HepG2 (cell line): ENCODE measurements around the gene PELO. TPM values are rescaled to one million over a fixed set of nuclear protein-coding genes. Genes with fewer than 3 reads are reported as not detected.

Experiments
- ATM ChIP-seq: fragments of 450-650 bp; IDR thresholded peaks from 2 replicates; pipeline ENCODE4 v1.7.1; 2017; ENCODE audit warnings: mild to moderate bottlenecking, borderline replicate concordance
- CENPX ChIP-seq: sonication (generic); formaldehyde crosslinking; IDR thresholded peaks from 2 replicates; pipeline ENCODE4 v1.9.0; 2021; ENCODE audit warnings: mild to moderate bottlenecking, missing genetic modification reagents, moderate library complexity
- CHCHD3 ChIP-seq: sonication (generic); formaldehyde crosslinking; IDR thresholded peaks from 2 replicates; pipeline ENCODE4 v1.8.0; 2022; ENCODE audit warnings: mild to moderate bottlenecking, missing genetic modification reagents, moderate library complexity
- ERF ChIP-seq: IDR thresholded peaks from 2 replicates; pipeline ENCODE4 v1.6.1; 2018; ENCODE audit warnings: missing biosample characterization, missing genetic modification reagents
- GABPA ChIP-seq, 2 experiments: IDR thresholded peaks; 2 replicates each; pipeline ENCODE4 v1.6.1; 2011 to 2016; ENCODE audit warnings: low read depth in 2 of 2, low read length in 1 of 2, missing biosample characterization in 1 of 2, missing genetic modification characterization in 1 of 2
- KDM3A ChIP-seq: IDR thresholded peaks from 2 replicates; pipeline ENCODE4 v1.6.1; 2018; ENCODE audit warnings: low read depth, missing compliant biosample characterization
- MAFF ChIP-seq: IDR thresholded peaks from 2 replicates; pipeline ENCODE4 v1.6.1; 2011; ENCODE audit warnings: low read depth, low read length, improper control_type of control experiment
- MAFK ChIP-seq, 2 experiments: IDR thresholded peaks in 1 of 2; conservative IDR thresholded peaks in 1 of 2; 2 replicates each; pipeline ENCODE4 v1.6.1; 2011; ENCODE audit warnings: improper control_type of control experiment in 2 of 2, low read length in 2 of 2
- PAWR ChIP-seq: sonication (generic); formaldehyde crosslinking; IDR thresholded peaks from 2 replicates; pipeline ENCODE4 v1.4.0; 2020; ENCODE audit warnings: missing genetic modification reagents, mild to moderate bottlenecking, borderline replicate concordance
- RXRA ChIP-seq: sonication (generic); formaldehyde crosslinking; IDR thresholded peaks from 2 replicates; pipeline ENCODE4 v1.5.1; 2020; ENCODE audit warnings: missing genetic modification reagents
- ZFP36 ChIP-seq: fragments of 150-350 bp; IDR thresholded peaks from 2 replicates; pipeline ENCODE4 v1.6.1; 2018; ENCODE audit warnings: borderline replicate concordance, low read length, low read depth; ENCODE audit not compliant: partially characterized antibody
- ZZZ3 ChIP-seq: sonication (generic); formaldehyde crosslinking; IDR thresholded peaks from 2 replicates; pipeline ENCODE4 v1.4.0; 2020; ENCODE audit warnings: missing genetic modification reagents, mild to moderate bottlenecking, borderline replicate concordance
- polyA plus RNA-seq, 8 experiments: library from polyadenylated mRNA; depleted of rRNA in 3 of 8; stranded (reverse) in 7 of 8; unstranded in 1 of 8; fragments of >200 nt; fragmentation: Illumina TruSeq in 4 of 8; extraction: Trizol in 4 of 8; gene quantifications; 2 replicates each; pipeline versions ENCODE4 v1.2.1 to v1.2.3, GENCODE V29; 2011 to 2016; ENCODE audit warnings: low read depth in 4 of 8, missing spikeins in 1 of 8, mixed read lengths in 1 of 8; ENCODE audit not compliant: insufficient read depth in 1 of 8
- total RNA-seq, 5 experiments: library from RNA; depleted of rRNA; stranded (reverse); fragments of >200 nt; fragmentation: Illumina TruSeq; extraction: Trizol; gene quantifications; 2 replicates each; pipeline ENCODE4 v1.2.3, GENCODE V29; 2016; ENCODE audit warnings: low read depth in 1 of 5
- TF ChIP-seq, protein P1 (sequence below): sonication (generic); formaldehyde crosslinking; conservative IDR thresholded peaks from 2 replicates; pipeline ENCODE4 v1.4.0; 2020; ENCODE audit warnings: mild to moderate bottlenecking, missing genetic modification reagents, moderate library complexity
- TF ChIP-seq, protein P2 (sequence below): sonication (generic); formaldehyde crosslinking; IDR thresholded peaks from 2 replicates; pipeline ENCODE4 v1.5.0; 2020; ENCODE audit warnings: mild to moderate bottlenecking, missing genetic modification reagents, borderline replicate concordance
- TF ChIP-seq, protein P3 (sequence below): sonication (generic); formaldehyde crosslinking; IDR thresholded peaks from 2 replicates; pipeline ENCODE4 v1.4.0; 2020; ENCODE audit warnings: missing genetic modification reagents, borderline replicate concordance
- TF ChIP-seq, protein P4 (sequence below): IDR thresholded peaks from 2 replicates; pipeline ENCODE4 v1.6.1; 2016

PELO gene
- total and polyA plus RNA-seq, 2 of the 13 experiments (the other 11 are each of a cell fraction or from before 2014, with no cell fraction given): 19.0 to 23.9 TPM

DNA sequence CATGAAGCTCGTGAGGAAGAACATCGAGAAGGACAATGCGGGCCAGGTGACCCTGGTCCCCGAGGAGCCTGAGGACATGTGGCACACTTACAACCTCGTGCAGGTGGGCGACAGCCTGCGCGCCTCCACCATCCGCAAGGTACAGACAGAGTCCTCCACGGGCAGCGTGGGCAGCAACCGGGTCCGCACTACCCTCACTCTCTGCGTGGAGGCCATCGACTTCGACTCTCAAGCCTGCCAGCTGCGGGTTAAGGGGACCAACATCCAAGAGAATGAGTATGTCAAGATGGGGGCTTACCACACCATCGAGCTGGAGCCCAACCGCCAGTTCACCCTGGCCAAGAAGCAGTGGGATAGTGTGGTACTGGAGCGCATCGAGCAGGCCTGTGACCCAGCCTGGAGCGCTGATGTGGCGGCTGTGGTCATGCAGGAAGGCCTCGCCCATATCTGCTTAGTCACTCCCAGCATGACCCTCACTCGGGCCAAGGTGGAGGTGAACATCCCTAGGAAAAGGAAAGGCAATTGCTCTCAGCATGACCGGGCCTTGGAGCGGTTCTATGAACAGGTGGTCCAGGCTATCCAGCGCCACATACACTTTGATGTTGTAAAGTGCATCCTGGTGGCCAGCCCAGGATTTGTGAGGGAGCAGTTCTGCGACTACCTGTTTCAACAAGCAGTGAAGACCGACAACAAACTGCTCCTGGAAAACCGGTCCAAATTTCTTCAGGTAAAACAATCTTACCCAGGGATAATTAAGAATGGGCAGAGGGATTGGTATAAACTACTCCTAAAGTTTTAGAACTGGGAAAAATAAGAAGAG lies 12.9 kb downstream of the PELO start (continued):
- TF ChIP-seq, protein P1, sequence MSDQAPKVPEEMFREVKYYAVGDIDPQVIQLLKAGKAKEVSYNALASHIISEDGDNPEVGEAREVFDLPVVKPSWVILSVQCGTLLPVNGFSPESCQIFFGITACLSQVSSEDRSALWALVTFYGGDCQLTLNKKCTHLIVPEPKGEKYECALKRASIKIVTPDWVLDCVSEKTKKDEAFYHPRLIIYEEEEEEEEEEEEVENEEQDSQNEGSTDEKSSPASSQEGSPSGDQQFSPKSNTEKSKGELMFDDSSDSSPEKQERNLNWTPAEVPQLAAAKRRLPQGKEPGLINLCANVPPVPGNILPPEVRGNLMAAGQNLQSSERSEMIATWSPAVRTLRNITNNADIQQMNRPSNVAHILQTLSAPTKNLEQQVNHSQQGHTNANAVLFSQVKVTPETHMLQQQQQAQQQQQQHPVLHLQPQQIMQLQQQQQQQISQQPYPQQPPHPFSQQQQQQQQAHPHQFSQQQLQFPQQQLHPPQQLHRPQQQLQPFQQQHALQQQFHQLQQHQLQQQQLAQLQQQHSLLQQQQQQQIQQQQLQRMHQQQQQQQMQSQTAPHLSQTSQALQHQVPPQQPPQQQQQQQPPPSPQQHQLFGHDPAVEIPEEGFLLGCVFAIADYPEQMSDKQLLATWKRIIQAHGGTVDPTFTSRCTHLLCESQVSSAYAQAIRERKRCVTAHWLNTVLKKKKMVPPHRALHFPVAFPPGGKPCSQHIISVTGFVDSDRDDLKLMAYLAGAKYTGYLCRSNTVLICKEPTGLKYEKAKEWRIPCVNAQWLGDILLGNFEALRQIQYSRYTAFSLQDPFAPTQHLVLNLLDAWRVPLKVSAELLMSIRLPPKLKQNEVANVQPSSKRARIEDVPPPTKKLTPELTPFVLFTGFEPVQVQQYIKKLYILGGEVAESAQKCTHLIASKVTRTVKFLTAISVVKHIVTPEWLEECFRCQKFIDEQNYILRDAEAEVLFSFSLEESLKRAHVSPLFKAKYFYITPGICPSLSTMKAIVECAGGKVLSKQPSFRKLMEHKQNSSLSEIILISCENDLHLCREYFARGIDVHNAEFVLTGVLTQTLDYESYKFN (CRISPR knock-in tag): peak; percentile 23; the same call in 1 of the 2 replicates
- TF ChIP-seq KDM3A (CRISPR knock-in tag): no peak; the same call in 1 of the 2 replicates
- no peak for TF ChIP-seq CHCHD3 (CRISPR knock-in tag)
- no peak for TF ChIP-seq CENPX
- TF ChIP-seq, protein P2, sequence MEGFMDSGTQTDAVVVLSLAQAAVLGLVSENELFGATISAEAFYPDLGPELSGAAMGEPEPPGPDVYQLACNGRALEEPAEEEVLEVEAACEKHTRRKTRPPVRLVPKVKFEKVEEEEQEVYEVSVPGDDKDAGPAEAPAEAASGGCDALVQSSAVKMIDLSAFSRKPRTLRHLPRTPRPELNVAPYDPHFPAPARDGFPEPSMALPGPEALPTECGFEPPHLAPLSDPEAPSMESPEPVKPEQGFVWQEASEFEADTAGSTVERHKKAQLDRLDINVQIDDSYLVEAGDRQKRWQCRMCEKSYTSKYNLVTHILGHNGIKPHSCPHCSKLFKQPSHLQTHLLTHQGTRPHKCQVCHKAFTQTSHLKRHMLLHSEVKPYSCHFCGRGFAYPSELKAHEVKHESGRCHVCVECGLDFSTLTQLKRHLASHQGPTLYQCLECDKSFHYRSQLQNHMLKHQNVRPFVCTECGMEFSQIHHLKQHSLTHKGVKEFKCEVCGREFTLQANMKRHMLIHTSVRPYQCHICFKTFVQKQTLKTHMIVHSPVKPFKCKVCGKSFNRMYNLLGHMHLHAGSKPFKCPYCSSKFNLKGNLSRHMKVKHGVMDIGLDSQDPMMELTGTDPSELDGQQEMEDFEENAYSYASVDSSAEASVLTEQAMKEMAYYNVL (CRISPR knock-in tag): no peak
- peak; percentile 43; the same call in 1 of the 2 replicates for TF ChIP-seq MAFF
- TF ChIP-seq GABPA (IDR thresholded peaks at IDR 0.05; ENCODE audit: low read depth, low read length): no peak
- TF ChIP-seq GABPA (CRISPR knock-in tag; IDR thresholded peaks at IDR 0.05; ENCODE audit: low read depth): no peak
- TF ChIP-seq ZZZ3: peak; percentile 32; the same call in 1 of the 2 replicates
- TF ChIP-seq, protein P3, sequence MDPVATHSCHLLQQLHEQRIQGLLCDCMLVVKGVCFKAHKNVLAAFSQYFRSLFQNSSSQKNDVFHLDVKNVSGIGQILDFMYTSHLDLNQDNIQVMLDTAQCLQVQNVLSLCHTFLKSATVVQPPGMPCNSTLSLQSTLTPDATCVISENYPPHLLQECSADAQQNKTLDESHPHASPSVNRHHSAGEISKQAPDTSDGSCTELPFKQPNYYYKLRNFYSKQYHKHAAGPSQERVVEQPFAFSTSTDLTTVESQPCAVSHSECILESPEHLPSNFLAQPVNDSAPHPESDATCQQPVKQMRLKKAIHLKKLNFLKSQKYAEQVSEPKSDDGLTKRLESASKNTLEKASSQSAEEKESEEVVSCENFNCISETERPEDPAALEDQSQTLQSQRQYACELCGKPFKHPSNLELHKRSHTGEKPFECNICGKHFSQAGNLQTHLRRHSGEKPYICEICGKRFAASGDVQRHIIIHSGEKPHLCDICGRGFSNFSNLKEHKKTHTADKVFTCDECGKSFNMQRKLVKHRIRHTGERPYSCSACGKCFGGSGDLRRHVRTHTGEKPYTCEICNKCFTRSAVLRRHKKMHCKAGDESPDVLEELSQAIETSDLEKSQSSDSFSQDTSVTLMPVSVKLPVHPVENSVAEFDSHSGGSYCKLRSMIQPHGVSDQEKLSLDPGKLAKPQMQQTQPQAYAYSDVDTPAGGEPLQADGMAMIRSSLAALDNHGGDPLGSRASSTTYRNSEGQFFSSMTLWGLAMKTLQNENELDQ: no peak
- no peak for TF ChIP-seq ATM
- no peak for TF ChIP-seq ZFP36
- peak in 1 of 2 experiments; percentile 55; a peak in 1 of 4 replicates for TF ChIP-seq MAFK (conservative IDR thresholded peaks at IDR 0.05 in 1 of 2, IDR thresholded peaks at IDR 0.05 in 1 of 2; ENCODE audit: low read length in 2 of 2)
- TF ChIP-seq PAWR: no peak
- TF ChIP-seq, protein P4, sequence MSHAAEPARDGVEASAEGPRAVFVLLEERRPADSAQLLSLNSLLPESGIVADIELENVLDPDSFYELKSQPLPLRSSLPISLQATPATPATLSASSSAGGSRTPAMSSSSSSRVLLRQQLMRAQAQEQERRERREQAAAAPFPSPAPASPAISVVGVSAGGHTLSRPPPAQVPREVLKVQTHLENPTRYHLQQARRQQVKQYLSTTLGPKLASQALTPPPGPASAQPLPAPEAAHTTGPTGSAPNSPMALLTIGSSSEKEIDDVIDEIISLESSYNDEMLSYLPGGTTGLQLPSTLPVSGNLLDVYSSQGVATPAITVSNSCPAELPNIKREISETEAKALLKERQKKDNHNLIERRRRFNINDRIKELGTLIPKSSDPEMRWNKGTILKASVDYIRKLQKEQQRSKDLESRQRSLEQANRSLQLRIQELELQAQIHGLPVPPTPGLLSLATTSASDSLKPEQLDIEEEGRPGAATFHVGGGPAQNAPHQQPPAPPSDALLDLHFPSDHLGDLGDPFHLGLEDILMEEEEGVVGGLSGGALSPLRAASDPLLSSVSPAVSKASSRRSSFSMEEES: no peak; the same call in 1 of the 2 replicates
- peak; percentile 43 for TF ChIP-seq RXRA
- TF ChIP-seq ERF (CRISPR knock-in tag): no peak
